NT2/D1 (cell line): Measurements from ENCODE around the gene ABR.

Source experiments
- DNase-seq: peaks from one replicate; pipeline ENCODE4 v3.0.0-alpha.2; 2011; ENCODE audit warnings: low read depth, low spot score
- H3K27me3 ChIP-seq: 2 replicates; pipeline ENCODE4 v1.6.0; 2011; ENCODE audit warnings: mild to moderate bottlenecking; ENCODE audit not compliant: insufficient read length, insufficient read depth
- H3K36me3 ChIP-seq: 2 replicates; pipeline ENCODE4 v1.6.1; 2011; ENCODE audit warnings: mild to moderate bottlenecking, low read length, mixed read lengths; ENCODE audit not compliant: insufficient read depth, insufficient read length
- H3K4me1 ChIP-seq: 2 replicates; pipeline ENCODE4 v1.5.1; 2011; ENCODE audit not compliant: insufficient read depth, insufficient read length
- H3K4me3 ChIP-seq: 2 replicates; pipeline ENCODE4 v1.5.1; 2011; ENCODE audit warnings: low read depth; ENCODE audit not compliant: insufficient read length
- H3K9ac ChIP-seq: 2 replicates; pipeline ENCODE4 v1.6.0; 2011; ENCODE audit warnings: low read depth; ENCODE audit not compliant: insufficient read length
- H3K9me3 ChIP-seq: 2 replicates; pipeline ENCODE4 v1.5.1; 2011; ENCODE audit warnings: mild to moderate bottlenecking, low read length; ENCODE audit not compliant: insufficient read depth
- SUZ12 ChIP-seq: IDR thresholded peaks from 2 replicates; pipeline ENCODE4 v1.6.1; 2011; ENCODE audit not compliant: insufficient read length, insufficient read depth; ENCODE audit errors: extremely low read depth
- YY1 ChIP-seq: IDR thresholded peaks from 2 replicates; pipeline ENCODE4 v1.6.1; 2011; ENCODE audit not compliant: insufficient read length, insufficient read depth
- ZNF274 ChIP-seq: IDR thresholded peaks from 2 replicates; pipeline ENCODE4 v1.6.1; 2011; ENCODE audit warnings: mild to moderate bottlenecking, low read depth, low read length

The ABR gene

DNA sequence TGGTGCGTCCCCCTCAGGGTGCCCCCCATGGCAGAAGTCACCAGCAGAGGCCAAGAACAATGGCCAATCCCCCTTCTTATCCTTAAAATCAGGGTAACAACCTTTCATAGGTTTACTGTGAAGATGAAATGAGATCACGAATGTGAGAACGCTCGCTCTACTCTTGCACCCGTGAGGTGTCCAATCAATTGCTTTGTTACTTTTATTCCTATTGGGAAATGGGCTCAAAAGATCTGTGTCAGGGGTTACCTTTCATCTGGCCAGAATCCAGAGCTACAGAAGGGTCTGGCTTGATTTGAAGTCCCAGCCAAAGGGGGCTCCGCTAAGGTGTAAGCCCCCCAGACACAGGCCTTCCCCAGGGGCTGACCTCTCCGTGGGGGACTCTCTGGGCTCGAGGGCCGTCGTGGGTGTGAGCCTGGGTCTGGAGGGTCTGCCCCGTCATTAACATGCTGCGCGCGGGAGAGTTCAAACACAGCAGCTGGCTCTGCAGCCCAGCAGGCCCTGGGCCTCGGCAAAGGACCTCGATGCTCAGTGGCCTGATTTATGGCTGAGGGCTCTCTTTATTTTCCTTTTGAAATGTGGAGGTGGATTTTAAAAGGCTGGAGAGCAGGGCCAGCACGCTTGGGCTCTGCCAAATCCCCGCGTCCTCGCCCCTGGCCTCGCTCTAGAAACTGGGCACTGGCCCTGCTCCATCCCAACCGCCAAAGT is 10.4 kb downstream of the ABR start:
- no peak for TF ChIP-seq ZNF274
- no peak for TF ChIP-seq YY1
- no peak for TF ChIP-seq SUZ12
- no peak for DNase-seq
- H3K9me3 ChIP-seq, result no peaks in the 10 kb centered on the region
- H3K4me1 ChIP-seq, result no peaks in the 10 kb centered on the region
- no peak overlapping the region for H3K9ac ChIP-seq
- no peaks in the 10 kb centered on the region for H3K27me3 ChIP-seq
- H3K4me3 ChIP-seq, result no peak overlapping the region
- peaks cover 3% of the 10 kb centered on the region for H3K36me3 ChIP-seq

- no peak overlapping the region for H3K9ac ChIP-seq
- no peaks in the 10 kb centered on the region for H3K4me1 ChIP-seq
- TF ChIP-seq ZNF274 (no peak), YY1 (no peak), SUZ12 (no peak)
- no peak overlapping the region for H3K4me3 ChIP-seq
- H3K9me3 ChIP-seq, result no peaks in the 10 kb centered on the region
- H3K36me3 ChIP-seq, result peaks cover 3% of the 10 kb centered on the region
- no peak for DNase-seq
- no peaks in the 10 kb centered on the region for H3K27me3 ChIP-seq
These were observed 11.1 kb downstream of the ABR start for GRCh38 chr17:1168533-1169220.

- H3K4me1 ChIP-seq, result no peaks in the 10 kb centered on the region
- H3K27me3 ChIP-seq, result no peaks in the 10 kb centered on the region
- TF ChIP-seq ZNF274 (no peak), SUZ12 (no peak), YY1 (no peak)
- no peak overlapping the region for H3K9ac ChIP-seq
- H3K9me3 ChIP-seq, result no peaks in the 10 kb centered on the region
- no peak overlapping the region for H3K4me3 ChIP-seq
- DNase-seq, result no peak
- peaks cover 3% of the 10 kb centered on the region for H3K36me3 ChIP-seq
These were observed 13.5 kb downstream of the ABR start for GRCh38 chr17:1166276-1166675.

DNA sequence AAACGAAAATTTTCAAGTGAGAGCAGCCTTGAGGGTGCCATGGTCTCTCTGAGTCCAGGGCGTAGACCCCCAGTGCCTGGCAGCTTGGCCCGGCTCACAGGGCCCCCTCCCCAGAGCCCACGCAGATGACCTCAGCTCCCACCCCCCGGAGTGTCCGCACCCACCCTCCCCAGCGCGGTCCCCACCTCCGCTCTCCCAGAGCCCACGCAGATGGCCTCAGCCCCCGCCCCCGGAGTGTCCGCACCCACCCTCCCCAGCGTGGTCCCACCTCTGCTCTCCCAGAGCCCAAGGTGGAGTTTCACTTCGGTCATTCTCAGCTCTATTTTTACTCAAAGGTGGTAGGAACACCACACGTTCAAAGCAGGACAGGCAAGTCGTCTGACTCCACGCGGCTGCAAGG is 13.9 kb downstream of the ABR start:
- no peak for DNase-seq
- Histone ChIP-seq H3K9ac (no peak overlapping the region), H3K9me3 (no peaks in the 10 kb centered on the region), H3K27me3 (no peaks in the 10 kb centered on the region), H3K36me3 (peaks cover 3% of the 10 kb centered on the region), H3K4me1 (no peaks in the 10 kb centered on the region), H3K4me3 (no peak overlapping the region)
- TF ChIP-seq SUZ12 (no peak), YY1 (no peak)

- Histone ChIP-seq H3K4me3 (no peak overlapping the region), H3K27me3 (no peaks in the 10 kb centered on the region), H3K36me3 (peaks cover 3% of the 10 kb centered on the region), H3K4me1 (no peaks in the 10 kb centered on the region), H3K9me3 (no peaks in the 10 kb centered on the region), H3K9ac (no peak overlapping the region)
- DNase-seq, result no peak
- TF ChIP-seq YY1, result no peak
- TF ChIP-seq ZNF274, result no peak
- TF ChIP-seq SUZ12, result no peak
These were observed 14.7 kb downstream of the ABR start for GRCh38 chr17:1164935-1165556.

DNA sequence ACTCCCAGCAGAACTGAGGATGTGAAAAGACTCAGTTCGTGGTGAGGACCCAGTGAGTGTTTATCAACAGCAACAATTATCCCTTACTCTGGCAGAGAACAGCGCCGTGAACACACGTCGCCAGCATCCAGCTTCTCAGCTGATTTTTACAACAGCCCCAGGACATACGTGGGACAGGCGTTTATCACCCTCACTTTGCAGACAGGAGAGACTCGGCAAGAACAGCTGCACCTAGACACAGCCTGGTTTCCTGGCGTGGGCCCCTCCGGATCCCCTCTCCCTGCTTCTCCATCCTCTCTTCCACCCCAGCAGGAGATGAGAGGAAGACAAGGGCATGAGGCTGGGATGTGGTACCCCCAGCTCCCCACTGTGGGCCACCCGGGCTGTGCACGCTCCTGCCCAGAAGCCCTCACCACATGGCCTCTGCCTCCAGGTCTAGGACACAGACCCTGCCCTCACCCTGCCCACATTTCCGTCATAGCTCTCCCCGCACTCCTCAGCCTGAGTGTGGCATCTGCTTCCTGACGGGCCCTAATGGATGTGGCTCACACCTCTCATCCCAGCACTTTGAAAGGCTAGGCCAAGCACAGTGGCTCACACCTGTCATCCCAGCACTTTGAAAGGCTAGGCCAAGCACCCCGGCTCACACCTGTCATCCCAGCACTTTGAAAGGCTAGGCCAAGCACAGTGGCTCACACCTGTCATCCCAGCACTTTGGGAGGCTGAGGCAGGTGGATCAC is 17.5 kb downstream of the ABR start:
- no peaks in the 10 kb centered on the region for H3K9me3 ChIP-seq
- TF ChIP-seq YY1 (no peak), ZNF274 (no peak), SUZ12 (no peak)
- no peaks in the 10 kb centered on the region for H3K4me1 ChIP-seq
- H3K9ac ChIP-seq, result no peak overlapping the region
- no peaks in the 10 kb centered on the region for H3K36me3 ChIP-seq
- H3K4me3 ChIP-seq, result no peak overlapping the region
- H3K27me3 ChIP-seq, result no peaks in the 10 kb centered on the region
- DNase-seq, result no peak
